ENCODE results near the gene EGFR.

The EGFR gene

GRCh38 chr7:55248526-55248925 is 229.7 kb downstream of the EGFR start:
- DNase-seq (ENCODE audit: low read depth in 2 of 2), result no peak

DNA sequence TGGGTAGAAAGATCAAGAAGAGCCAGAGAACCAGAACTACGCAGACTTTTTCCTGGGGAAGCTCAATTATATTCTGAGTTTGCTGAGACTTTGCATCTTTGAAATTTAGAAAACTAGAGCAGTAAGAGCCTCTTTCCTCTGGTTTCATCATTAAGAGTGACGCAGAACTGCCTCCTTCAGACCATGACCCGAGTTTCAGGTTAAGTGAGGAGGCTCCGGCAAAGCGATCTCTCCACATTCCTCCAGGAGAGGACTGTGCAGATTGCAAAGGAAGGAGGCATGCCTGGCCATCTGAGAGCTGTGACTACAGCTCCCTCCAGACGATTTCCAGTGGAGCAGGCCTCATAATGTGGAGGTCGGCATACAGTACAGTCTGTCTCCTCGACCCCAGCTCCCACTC is 230.5 kb downstream of the EGFR start:
- no peak for DNase-seq (ENCODE audit: low read depth in 2 of 2)

GRCh38 chr7:55250313-55250712 is 231.5 kb downstream of the EGFR start:
- DNase-seq (ENCODE audit: low read depth in 2 of 2), result no peak

DNA sequence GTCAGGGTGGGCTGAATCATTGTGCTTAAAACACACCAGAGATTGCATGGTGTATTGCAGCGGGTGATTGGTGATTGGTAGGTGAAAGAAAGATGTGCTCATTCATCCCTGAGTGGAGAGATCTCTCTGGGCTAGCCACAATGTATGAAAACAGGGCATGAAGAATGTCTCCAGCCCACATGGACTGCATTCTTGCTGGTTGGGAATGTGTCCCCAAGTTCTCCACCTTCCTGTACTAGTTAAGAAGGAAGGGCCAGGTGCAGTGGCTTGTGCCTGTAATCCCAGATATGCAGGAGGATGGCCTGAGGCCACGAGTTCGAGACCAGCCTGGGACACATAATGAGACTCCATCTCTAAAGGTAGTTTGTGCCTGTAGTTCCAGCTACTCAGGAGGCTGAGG is 232.5 kb downstream of the EGFR start:
- no peak for DNase-seq (ENCODE audit: low read depth in 2 of 2)

DNA sequence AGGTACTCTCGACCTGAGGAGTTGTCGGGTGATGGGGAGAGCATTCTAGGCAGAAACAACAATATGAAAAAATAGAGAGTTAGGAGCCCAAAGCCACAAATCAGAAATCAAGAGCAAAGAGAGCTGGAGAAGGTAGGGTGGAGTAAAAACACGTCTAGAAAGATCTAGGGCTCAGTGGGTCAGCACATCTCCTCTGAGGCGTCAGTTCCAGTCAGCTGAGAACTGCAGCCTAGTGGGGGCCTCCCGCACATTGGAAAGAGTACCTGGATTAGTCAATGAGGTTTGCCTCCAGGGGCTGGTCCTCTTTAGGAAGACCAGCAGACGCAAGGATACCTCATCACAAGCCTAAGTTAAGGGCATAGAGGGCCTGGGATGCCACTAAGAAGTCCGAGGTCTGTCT is 233.1 kb downstream of the EGFR start:
- DNase-seq (ENCODE audit: low read depth in 2 of 2), result no peak

- no peak for DNase-seq (ENCODE audit: low read depth in 2 of 2)
These were observed 233.6 kb downstream of the EGFR start for GRCh38 chr7:55252386-55252785.

GRCh38 chr7:55253188-55253587 is 234.4 kb downstream of the EGFR start:
- DNase-seq (ENCODE audit: low read depth in 2 of 2), result no peak

- no peak for DNase-seq (ENCODE audit: low read depth in 2 of 2)
These were observed 235.4 kb downstream of the EGFR start for GRCh38 chr7:55254242-55254595.

GRCh38 chr7:55254596-55255495 is 236.0 kb downstream of the EGFR start:
- peak; percentile 39 to 49 for DNase-seq (ENCODE audit: low read depth in 2 of 2)

GRCh38 chr7:55255496-55256445 is 237.0 kb downstream of the EGFR start:
- peak; percentile 41 to 55 for DNase-seq (ENCODE audit: low read depth in 2 of 2)

- DNase-seq (ENCODE audit: low read depth in 2 of 2), result no peak
These were observed 239.8 kb downstream of the EGFR start for GRCh38 chr7:55258631-55259030.

DNA sequence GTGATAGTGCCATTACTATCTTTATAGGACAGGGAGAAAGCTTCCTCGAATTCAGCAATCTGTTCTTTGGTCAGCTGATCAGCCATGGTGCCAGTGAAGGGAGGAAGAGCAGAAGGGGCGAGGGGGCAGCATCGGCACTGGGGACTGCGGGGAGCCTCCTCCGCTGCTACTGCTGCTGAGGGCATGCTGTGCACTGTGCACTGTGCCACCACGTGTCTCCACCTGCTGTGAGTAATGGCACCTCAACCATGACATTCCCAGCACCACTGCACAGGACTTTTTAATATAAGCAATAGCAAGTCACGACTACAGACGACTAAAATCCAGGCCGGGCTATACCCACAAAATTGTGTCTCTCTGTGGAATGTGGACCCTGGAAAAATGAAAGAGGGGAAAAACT is 241.4 kb downstream of the EGFR start:
- DNase-seq (ENCODE audit: low read depth in 2 of 2), result no peak

DNA sequence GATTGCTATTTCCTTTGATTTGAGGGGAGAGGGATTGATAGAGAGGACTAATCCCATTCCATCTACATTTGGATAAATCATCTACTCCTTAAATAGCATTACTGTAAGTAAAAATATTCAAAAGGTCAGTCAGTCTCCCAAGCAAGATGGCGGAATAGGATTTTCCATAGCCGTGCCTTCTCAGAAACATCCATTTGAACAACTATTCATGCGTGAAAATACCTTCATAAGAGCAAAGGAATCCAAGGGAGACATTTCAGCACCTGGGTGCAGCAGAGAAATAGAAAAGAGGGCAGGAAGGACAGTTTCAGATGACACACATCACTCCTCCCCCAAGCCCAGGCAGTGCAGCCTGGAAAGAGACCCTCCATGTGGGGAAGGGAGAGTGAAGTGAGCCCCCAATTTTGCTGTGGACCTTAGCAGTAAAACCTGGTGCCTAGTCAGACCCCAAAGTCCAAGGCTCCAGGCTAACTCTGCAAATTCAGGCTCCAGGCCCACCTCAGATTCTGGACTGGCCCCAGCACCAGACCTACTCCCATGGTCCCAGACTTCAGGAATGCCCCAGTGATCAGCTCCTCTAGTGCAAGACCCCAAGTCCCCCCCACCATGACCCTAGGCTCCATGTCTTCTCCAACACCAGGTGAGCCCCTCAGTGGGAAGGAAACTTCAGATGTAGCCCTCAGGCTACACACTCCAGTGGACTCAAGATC is 242.0 kb downstream of the EGFR start:
- no peak for DNase-seq (ENCODE audit: low read depth in 2 of 2)
